K562 (cell line): ENCODE measurements around the gene TRIM37.

Source experiments
- CREM ChIP-seq: IDR thresholded peaks from 2 replicates; pipeline ENCODE4 v1.6.1; 2014; ENCODE audit warnings: antibody characterized with exemption, low read depth
- ELF1 ChIP-seq: fragments of 200-800 bp; sonication (Bioruptor generic); IDR thresholded peaks from 2 replicates; pipeline ENCODE4 v1.6.1; 2016; ENCODE audit warnings: missing genetic modification characterization, missing compliant biosample characterization
- KLF10 ChIP-seq: fragments of 250-450 bp; sonication (Bioruptor Pico); IDR thresholded peaks from 2 replicates; pipeline ENCODE4 v1.6.1; 2021; ENCODE audit warnings: matching md5 sums
- L3MBTL2 ChIP-seq: fragments of 450-650 bp; IDR thresholded peaks from 2 replicates; pipeline ENCODE4 v1.6.1; 2016; ENCODE audit warnings: mild to moderate bottlenecking, moderate library complexity
- POLR2A ChIP-seq: fragments of 450-650 bp; conservative IDR thresholded peaks from 2 replicates; pipeline ENCODE4 v1.6.1; 2016
- POLR2AphosphoS2 ChIP-seq: IDR thresholded peaks from 2 replicates; pipeline ENCODE4 v1.6.1; 2012; ENCODE audit warnings: low read length, improper control_type of control experiment
- SMC3 ChIP-seq: conservative IDR thresholded peaks from 2 replicates; pipeline ENCODE4 v1.6.1; 2011; ENCODE audit warnings: low read depth, low read length, improper control_type of control experiment; ENCODE audit not compliant: insufficient read depth
- TRIM24 ChIP-seq, 2 experiments: fragments of 450-650 bp; IDR thresholded peaks; 2 replicates each; pipeline ENCODE4 v1.6.1; 2016
- ZBTB8A ChIP-seq: fragments of 450-650 bp; IDR thresholded peaks from 2 replicates; pipeline ENCODE4 v1.6.1; 2018; ENCODE audit warnings: mild to moderate bottlenecking, moderate library complexity; ENCODE audit not compliant: partially characterized antibody
- ZNF512 ChIP-seq: IDR thresholded peaks from 2 replicates; pipeline ENCODE4 v1.6.1; 2016; ENCODE audit warnings: missing genetic modification characterization, missing compliant biosample characterization
- TF ChIP-seq, protein P1 (sequence below), 3 experiments: IDR thresholded peaks in 2 of 3; conservative IDR thresholded peaks in 1 of 3; 2 replicates each; pipeline ENCODE4 v1.5.1; 2011 to 2012; ENCODE audit warnings: low read length in 3 of 3, mild to moderate bottlenecking in 3 of 3, control low read depth in 2 of 3, improper control_type of control experiment in 1 of 3, inconsistent platforms in 1 of 3, low read depth in 1 of 3, mixed read lengths in 1 of 3, moderate library complexity in 1 of 3; ENCODE audit not compliant: insufficient read depth in 2 of 3
- TF ChIP-seq, protein P2 (sequence below), 2 experiments: fragments of 450-650 bp; formaldehyde crosslinking in 1 of 2; IDR thresholded peaks; 2 replicates each; pipeline versions ENCODE4 v1.4.0 to v1.6.1; 2014 to 2020; ENCODE audit warnings: mild to moderate bottlenecking in 2 of 2, borderline replicate concordance in 1 of 2, low read depth in 1 of 2

GRCh38 chr17:59149051-59149450, 42.4 kb upstream of the TRIM37 start:
- TF ChIP-seq POLR2A (no peak), ZNF512 (tag) (no peak), POLR2AphosphoS2 (no peak), CREM (no peak), L3MBTL2 (no peak), KLF10 (CRISPR knock-in tag) (no peak), TRIM24 (IDR thresholded peaks at IDR 0.05) (no peak), ELF1 (no peak), SMC3 (no peak), ZBTB8A (no peak)
- TF ChIP-seq, protein P1, sequence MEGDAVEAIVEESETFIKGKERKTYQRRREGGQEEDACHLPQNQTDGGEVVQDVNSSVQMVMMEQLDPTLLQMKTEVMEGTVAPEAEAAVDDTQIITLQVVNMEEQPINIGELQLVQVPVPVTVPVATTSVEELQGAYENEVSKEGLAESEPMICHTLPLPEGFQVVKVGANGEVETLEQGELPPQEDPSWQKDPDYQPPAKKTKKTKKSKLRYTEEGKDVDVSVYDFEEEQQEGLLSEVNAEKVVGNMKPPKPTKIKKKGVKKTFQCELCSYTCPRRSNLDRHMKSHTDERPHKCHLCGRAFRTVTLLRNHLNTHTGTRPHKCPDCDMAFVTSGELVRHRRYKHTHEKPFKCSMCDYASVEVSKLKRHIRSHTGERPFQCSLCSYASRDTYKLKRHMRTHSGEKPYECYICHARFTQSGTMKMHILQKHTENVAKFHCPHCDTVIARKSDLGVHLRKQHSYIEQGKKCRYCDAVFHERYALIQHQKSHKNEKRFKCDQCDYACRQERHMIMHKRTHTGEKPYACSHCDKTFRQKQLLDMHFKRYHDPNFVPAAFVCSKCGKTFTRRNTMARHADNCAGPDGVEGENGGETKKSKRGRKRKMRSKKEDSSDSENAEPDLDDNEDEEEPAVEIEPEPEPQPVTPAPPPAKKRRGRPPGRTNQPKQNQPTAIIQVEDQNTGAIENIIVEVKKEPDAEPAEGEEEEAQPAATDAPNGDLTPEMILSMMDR (IDR thresholded peaks at IDR 0.05 in 2 of 3, conservative IDR thresholded peaks at IDR 0.05 in 1 of 3; ENCODE audit: insufficient read depth in 2 of 3, low read depth in 1 of 3, low read length in 3 of 3) = no peak
- TF ChIP-seq, protein P2, sequence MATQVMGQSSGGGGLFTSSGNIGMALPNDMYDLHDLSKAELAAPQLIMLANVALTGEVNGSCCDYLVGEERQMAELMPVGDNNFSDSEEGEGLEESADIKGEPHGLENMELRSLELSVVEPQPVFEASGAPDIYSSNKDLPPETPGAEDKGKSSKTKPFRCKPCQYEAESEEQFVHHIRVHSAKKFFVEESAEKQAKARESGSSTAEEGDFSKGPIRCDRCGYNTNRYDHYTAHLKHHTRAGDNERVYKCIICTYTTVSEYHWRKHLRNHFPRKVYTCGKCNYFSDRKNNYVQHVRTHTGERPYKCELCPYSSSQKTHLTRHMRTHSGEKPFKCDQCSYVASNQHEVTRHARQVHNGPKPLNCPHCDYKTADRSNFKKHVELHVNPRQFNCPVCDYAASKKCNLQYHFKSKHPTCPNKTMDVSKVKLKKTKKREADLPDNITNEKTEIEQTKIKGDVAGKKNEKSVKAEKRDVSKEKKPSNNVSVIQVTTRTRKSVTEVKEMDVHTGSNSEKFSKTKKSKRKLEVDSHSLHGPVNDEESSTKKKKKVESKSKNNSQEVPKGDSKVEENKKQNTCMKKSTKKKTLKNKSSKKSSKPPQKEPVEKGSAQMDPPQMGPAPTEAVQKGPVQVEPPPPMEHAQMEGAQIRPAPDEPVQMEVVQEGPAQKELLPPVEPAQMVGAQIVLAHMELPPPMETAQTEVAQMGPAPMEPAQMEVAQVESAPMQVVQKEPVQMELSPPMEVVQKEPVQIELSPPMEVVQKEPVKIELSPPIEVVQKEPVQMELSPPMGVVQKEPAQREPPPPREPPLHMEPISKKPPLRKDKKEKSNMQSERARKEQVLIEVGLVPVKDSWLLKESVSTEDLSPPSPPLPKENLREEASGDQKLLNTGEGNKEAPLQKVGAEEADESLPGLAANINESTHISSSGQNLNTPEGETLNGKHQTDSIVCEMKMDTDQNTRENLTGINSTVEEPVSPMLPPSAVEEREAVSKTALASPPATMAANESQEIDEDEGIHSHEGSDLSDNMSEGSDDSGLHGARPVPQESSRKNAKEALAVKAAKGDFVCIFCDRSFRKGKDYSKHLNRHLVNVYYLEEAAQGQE (IDR thresholded peaks at IDR 0.05; ENCODE audit: borderline replicate concordance) = no peak
- TF ChIP-seq, protein P2 (CRISPR knock-in tag; IDR thresholded peaks at IDR 0.05; ENCODE audit: low read depth) = no peak
